ENCODE results near the gene GDAP1L1. TPM values are rescaled to one million over a fixed set of nuclear protein-coding genes. Genes with fewer than 3 reads are reported as not detected.
A peak's percentile ranks its signal among the peaks of the same experiment; 100 is the strongest.
"Not testable (repeated sequence)": the region's sequence is repeated elsewhere in the genome, so short reads cannot be mapped to it uniquely, and the experiment has no call there.

Gene GDAP1L1
- total RNA-seq, 1 donor from 2014 or later, result not detected

DNA sequence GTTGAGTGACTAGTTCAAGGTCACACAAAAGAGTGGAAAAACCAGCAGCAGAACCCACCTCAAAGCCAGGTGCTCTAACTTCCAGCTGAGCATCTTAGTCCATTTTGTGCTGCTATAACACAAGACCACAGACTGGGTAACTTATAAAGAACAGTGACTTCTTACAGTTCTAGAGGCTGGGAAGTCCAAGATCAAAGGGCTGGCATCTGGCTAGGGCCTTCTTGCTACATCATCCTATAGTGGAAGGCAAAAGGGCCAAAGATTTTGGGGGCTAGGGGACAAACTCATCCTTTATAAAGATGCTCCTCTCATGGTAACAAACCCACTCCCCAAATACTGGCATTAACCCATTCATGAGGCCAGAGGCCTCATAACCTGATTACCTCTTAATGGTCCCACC is 54.2 kb downstream of the GDAP1L1 start:
- DNase-seq (ENCODE audit: low spot score), result peak; percentile 4

DNA sequence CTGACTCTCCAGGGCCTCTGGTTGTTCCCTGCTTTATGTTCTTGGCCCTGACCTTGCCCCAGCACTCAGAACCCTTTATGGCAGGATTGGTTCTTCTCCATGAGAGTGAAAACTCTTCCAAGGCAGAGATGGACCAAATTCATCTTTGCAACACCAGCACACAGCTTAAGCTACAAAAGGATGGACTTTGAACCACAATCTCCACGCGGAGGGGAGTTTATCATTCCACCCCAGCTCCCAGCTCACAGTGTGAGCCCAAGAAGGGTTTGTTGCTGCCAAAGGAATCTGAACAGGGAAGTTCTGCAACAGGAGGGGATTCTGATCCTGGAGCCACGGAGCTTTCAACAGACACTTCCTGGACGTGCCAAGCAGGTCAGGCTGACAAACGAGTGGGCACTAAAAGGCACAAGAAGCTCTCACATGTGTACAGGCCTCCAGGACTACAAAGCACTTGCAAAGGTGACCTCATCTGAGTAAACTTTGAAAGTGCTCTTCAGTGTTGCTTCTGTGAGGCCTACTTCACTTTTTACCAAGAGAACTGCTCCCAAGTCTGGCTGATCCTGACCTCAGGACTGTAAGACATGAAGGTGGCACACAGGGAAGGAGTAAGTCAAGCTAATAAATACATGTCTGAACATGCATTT is 55.0 kb downstream of the GDAP1L1 start:
- peak; percentile 49 for DNase-seq (ENCODE audit: low spot score)

DNA sequence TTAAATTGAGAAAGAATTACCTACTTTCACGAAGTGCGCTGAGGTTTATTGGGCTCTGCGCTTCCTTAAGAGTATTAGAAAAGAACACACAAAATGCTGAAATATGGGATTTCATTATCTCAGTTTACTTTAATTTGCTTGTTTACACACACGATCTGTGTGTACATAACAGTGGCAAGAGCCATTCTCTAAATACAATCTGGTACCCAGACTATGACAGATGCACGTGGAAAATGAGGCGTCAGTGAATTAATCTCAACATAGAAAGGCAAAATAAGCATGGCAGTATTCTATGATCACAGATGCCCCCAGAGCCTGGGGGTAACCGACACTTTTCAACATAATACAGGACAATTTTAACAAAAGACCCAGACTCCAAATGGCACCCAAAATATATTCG is 55.6 kb downstream of the GDAP1L1 start:
- no peak for DNase-seq (ENCODE audit: low spot score)

DNA sequence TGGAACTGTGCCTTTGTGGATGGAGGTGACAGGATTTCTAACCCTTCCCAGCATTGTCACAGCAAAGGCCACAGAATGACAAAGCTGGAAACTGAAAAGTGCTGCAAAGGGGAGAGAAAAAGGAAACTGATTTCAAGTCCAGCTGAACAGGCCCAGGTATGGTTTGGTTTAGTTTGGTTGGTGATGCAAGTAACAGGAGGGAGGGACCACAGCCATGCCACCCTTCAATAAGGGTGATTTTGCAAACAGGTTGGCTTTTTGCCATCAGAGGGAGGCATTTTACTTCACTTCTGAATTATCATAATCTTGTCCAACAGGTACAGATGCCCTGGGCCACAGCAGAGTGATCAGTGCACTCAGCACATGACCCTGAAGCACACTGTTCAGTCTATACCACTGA is 57.3 kb downstream of the GDAP1L1 start:
- peak; percentile 3 for DNase-seq (ENCODE audit: low spot score)

DNA sequence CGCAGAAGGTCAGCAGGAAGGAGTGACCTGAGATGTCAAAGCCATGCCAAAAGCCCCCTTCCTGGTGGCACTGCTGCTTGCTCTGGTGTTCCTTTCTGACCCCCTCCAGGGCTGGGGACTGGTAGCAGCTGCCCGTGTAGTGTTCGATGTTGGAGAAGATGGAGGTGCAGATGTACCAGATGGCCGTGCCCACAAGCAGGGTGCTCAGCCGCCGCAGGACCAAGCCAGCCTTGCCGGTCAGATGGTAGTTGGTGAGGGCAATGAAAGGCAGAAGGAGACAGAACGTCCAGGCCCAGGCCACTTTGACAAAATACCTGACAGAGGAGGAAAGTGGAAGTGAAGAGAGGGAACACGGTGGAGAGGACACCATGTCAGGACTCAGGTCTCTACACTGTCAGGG is 59.8 kb downstream of the GDAP1L1 start:
- DNase-seq (ENCODE audit: low spot score), result no peak

DNA sequence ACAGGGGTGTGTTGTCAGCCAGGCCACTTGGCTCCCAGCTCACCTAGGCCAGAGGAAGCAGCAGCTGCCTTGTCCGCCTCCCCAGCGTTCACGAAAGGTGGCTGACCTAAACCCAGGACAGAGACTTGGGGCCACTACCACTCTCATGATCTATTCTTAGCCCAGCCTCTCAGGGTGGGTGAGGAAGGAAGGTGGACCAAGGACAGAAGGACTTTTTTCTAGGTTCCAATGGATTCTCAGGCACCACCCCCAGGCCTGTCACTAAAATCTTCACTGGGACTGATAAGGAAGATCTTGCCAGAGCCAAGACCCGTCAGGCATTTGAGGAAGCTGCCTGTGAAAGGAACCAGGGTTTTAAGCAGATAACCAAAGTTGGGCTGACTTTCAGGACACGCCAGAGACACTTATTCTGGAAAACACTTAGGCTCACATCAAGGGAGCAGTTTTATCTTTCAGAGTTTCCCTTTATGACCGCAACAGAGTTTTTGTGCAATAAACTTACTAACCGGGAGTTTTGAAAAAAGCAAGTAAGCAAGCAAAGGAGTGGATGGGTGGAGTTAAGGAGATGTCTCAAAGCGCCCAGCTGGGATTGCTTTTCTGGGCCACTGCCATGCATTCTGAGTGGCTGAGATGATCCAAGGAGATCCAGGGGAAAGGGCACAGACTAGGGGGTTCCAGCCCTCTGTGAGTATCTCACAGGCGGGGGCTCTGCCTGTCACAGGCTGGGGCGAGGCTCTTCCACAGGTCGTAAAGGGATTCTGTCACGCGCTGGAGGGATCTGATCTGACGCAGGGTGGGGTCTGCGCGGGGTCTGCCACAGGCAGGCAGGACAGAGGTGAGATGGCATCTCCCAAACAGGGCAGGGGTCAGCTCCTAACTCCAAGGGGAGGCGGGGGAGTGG is 62.9 kb downstream of the GDAP1L1 start:
- no peak for DNase-seq (ENCODE audit: low spot score)

DNA sequence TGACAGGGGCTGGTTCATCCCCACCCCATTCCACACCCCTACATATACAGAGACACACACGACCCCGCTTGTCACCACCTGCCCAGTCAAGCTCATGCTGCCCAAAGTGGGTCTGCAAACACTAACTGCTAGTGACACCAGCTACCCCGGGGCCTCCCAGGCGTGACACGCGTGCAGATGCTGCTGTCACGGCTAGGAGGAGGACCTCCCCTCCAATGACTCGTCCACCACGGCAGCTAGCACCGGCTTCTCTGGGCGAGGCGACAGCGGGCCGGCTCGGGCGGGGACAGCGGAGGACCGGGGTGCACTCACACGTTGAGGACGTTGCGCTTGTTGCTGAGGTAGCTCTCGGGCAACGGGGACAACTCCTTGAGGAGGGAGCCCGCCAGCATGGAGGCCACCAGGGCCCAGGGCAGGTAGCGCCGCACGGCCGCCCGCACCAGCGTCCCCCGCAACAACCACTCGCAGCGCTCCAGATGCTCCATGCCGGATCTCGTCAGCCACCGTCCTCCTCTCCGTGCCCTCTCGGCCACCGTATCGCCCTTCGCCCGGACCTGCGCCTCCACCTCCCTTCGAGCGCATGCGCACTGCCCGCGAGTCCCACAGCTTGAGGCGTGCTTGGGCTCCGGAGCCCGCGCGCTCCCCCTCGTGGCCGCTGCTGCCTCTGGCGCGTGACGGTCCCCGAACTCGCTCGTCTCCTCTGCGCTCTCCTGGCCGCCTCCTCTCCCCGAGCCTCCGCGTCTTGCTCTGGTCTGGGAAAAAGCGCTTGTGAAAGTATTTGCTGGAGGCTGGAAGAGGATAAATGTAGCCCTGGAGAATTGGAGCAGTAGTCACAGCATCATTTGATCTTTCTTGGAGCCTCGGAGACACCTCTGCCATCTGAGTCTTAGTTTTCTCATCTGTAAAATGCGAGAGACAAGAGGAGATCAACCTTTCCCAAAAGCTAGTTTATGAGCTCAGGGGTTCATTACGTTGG is 63.8 kb downstream of the GDAP1L1 start, which contains the start of gene FITM2:
TSS of gene FITM2 (minus strand) at position 539 of the 976 bp plus-strand sequence. CDS start at position 485, 54 bp downstream.
- DNase-seq (ENCODE audit: low spot score), result peak; percentile 100

DNA sequence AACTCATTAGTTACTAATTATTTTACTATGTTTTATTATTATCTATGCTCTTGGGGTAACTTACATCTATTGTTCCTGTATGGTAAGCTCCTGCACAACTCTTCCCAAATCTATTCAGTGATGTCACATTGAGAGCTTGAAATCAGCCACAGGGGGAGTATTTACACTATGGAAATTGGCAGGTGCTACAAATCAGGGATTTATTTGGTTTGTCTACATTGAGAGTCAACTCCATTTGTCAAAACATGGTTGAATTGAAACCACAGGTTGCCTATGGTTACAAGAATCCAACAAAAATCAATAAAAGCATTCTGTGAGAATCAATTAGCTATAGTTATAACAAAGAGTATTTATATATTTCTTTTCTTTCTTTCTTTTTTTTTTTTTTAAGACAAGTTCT is 67.8 kb downstream of the GDAP1L1 start:
- no peak for DNase-seq (ENCODE audit: low spot score)

DNA sequence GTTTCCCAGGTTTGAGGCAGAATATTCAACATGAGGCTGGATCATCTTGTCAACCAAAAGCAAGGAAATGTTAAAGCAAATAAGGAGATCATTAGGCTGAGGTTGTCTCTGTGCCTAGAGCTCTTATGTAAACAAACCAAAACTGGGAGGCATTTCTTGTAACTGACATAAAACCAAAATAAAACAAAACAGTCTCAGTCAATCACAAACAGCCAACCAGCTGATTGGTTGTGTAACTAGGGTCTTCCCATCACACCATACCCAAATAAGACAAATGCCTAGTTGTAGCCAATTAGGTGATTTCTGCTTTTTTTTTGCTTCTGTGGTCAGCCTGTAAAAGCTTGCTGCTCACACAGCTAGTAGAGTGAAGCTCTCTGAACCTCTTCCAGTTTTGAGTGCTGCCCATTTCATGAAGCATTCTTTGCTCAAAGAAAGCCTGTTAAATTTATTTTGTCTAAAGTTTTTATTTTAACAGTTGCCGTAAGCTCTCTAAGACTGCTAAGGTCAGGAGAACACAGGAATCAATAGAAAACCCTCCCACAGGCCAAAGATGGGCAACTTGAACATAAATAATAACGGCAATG is 72.8 kb downstream of the GDAP1L1 start:
- DNase-seq (ENCODE audit: low spot score), result no peak

DNA sequence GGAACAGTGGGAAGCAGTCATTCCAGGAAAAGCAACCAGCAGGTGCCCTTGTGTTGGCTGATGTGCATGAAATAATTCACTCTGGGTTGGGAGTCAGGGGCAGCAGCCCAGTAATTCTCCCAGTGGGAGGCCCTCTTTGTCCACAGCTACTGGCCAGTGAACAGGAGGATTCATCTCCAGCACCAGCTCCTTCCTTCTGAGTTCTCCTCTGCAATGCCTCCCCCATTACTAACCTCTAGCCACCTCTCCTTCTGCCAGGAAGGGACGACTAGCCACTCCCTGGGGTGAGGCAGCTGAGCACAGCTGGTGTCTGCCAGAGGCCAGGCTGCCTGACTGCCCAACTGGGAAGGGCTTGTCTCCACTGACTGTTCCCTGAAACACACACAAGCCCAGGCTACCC is 77.2 kb downstream of the GDAP1L1 start:
- no peak for DNase-seq (ENCODE audit: low spot score)

DNA sequence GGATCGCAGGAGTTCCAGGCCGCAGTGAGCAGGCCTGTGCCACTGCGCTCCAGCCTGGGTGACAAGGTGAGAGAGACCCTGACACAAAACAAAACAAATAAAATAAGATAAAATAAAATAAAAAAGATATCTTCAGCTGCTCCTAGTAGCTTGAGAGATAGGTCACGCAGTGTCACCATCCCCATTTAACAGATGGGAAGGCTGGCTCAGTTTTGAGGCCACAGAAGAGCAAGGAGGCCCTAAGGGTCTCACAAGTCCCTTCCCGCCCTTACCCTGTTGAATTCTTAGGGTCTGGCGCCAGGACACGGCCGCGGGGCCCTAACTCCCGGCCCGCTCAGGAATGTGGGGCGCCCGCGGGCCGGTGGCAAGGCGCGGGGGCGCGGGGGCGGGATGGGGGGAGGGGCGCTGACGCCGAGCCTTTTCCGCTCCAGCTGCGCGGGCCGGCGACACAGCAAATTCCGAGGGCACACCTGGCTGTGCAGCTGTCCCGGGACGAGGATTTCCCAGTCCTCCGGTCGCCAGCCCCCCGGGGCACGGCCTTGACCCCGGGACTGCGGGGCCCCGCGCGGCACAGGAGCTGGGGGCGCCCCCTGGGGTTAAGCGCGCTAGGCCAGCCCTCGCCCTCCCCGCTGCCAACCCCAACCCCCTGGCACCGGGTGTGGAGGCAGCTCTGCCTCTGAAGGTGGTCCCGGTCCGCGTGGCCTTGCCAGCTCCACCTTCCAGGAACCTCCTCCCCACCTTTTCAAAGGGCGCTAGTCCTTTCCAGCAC is 79.5 kb downstream of the GDAP1L1 start:
- DNase-seq (ENCODE audit: low spot score), result no peak

DNA sequence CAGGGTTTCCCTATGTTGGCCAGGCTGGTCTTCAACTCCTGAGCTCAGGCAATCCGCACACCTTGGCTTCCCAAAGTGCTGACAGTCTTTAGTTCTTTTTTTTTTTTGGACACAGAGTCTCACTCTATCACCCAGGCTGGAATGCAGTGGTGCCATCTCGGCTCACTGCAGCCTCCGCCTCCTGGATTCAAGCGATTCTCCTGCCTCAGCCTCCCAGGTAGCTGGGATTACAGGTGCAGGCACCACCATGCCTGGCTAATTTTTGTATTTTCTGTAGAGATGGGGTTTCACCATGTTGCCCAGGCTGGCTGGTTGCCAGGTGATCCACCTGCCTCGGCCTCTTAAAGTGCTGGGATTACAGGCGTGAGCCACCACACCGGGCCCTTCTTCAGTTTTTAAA is 80.6 kb downstream of the GDAP1L1 start:
- not testable (repeated sequence) for DNase-seq (ENCODE audit: low spot score)

DNA sequence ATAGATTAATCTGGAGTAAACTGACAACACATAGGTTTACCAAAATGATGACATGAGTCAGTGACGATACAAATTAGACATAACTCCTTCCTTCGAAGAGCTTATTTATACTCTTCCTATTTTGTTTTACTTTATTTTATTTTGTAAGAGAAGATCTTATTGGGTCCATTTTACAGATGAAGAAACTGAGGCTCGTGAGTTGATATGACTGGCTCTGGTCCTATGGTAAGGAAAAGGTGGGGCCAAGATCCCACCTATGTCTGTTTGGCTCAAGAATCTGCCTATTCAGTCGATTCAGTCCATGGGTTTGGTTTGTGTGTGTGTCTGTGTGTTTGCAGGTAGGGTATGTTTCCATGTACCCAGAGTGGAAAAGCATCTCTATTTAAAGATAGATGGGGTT is 81.3 kb downstream of the GDAP1L1 start:
- DNase-seq (ENCODE audit: low spot score), result no peak

Other genes starting within 250 kb of the GDAP1L1 start
- gene JPH2, start 60.1 kb upstream of the GDAP1L1 start, total RNA-seq, result 5.6 TPM
- 29.9 TPM for gene OSER1, start 36.5 kb upstream of the GDAP1L1 start, total RNA-seq
- gene FITM2, start 63.9 kb downstream of the GDAP1L1 start, total RNA-seq, result 28.5 TPM
- not detected for gene R3HDML, start 89.7 kb downstream of the GDAP1L1 start, total RNA-seq
- gene HNF4A, start 108.4 kb downstream of the GDAP1L1 start, total RNA-seq, result 0.51 TPM
- 19.8 TPM for gene TTPAL, start 228.6 kb downstream of the GDAP1L1 start, total RNA-seq